H1 (cell line): Measurements from ENCODE around the gene DYRK1A. TPM values are rescaled to one million over a fixed set of nuclear protein-coding genes. Genes with fewer than 3 reads are reported as not detected.

ENCODE experiments used
- CTCF ChIA-PET: fragments of 300-600 bp; sonication (Branson Sonifier 250); formaldehyde crosslinking; loops from one replicate; lab custom pipeline; 2021; ENCODE audit not compliant: partially characterized antibody; lab: Charles Lee
- POLR2A ChIA-PET: fragments of 300-600 bp; sonication (Branson Sonifier 250); formaldehyde crosslinking; loops from one replicate; lab custom pipeline; 2021; ENCODE audit warnings: inconsistent platforms; ENCODE audit not compliant: partially characterized antibody; lab: Charles Lee
- DNase-seq, 2 experiments: peaks; one replicate each; pipeline versions ENCODE4 v3.0.0 to v3.0.0-alpha.2; 2010 to 2022; ENCODE audit warnings: low spot score in 2 of 2, low read depth in 1 of 2, mixed read lengths in 1 of 2
- FAIRE-seq: peaks from 2 replicates; lab custom pipeline; 2011; peaks lifted over from hg19 to GRCh38; lab: Jason Lieb, UNC
- H2AFZ ChIP-seq: 2 replicates; pipeline ENCODE4 v1.8.1; 2012; ENCODE audit warnings: low read length, inconsistent platforms
- H2AK5ac ChIP-seq: 2 replicates; pipeline ENCODE4 v1.6.1; 2013; ENCODE audit warnings: low read depth, low read length
- H2BK120ac ChIP-seq: replicated peaks from 2 replicates; pipeline ENCODE3; 2013; ENCODE audit warnings: low read depth, low read length, inconsistent platforms
- H2BK12ac ChIP-seq: 2 replicates; pipeline ENCODE4 v1.6.1; 2013; ENCODE audit warnings: low read depth, low read length
- H2BK15ac ChIP-seq: 2 replicates; pipeline ENCODE4 v1.6.1; 2013; ENCODE audit warnings: low read length
- H2BK20ac ChIP-seq: 2 replicates; pipeline ENCODE4 v1.6.1; 2013; ENCODE audit warnings: low read length
- H2BK5ac ChIP-seq: 2 replicates; pipeline ENCODE4 v1.6.1; 2013; ENCODE audit warnings: low read depth, low read length
- H3K14ac ChIP-seq: 2 replicates; pipeline ENCODE4 v1.6.1; 2013; ENCODE audit warnings: inconsistent platforms; ENCODE audit not compliant: insufficient read length
- H3K18ac ChIP-seq: 2 replicates; pipeline ENCODE4 v1.6.1; 2013; ENCODE audit warnings: low read length; ENCODE audit errors: extremely low read depth
- H3K23ac ChIP-seq: 2 replicates; pipeline ENCODE4 v1.6.1; 2013; ENCODE audit warnings: inconsistent platforms; ENCODE audit not compliant: insufficient read length
- H3K23me2 ChIP-seq: 2 replicates; pipeline ENCODE4 v1.6.1; 2013; ENCODE audit warnings: low read depth, low read length
- H3K27ac ChIP-seq: 2 replicates; pipeline ENCODE4 v1.6.1; 2011; ENCODE audit warnings: low read depth, low read length, inconsistent platforms
- H3K27me3 ChIP-seq, 4 experiments: replicated peaks in 1 of 4; 1 replicate in 1 of 4; 2 replicates in 3 of 4; pipeline versions ENCODE4 v1.6.1 to v1.8.1; 2011 to 2013; ENCODE audit warnings: low read length in 3 of 4, mild to moderate bottlenecking in 3 of 4, inconsistent platforms in 2 of 4, mixed read lengths in 2 of 4, moderate library complexity in 1 of 4; ENCODE audit not compliant: control insufficient read depth in 3 of 4, insufficient read depth in 3 of 4; ENCODE audit errors: extremely low read depth in 1 of 4
- H3K36me3 ChIP-seq, 4 experiments: 2 replicates each; pipeline versions ENCODE4 v1.6.1 to v1.8.1; 2011 to 2013; ENCODE audit warnings: mild to moderate bottlenecking in 4 of 4, low read length in 3 of 4, moderate library complexity in 2 of 4, control low read depth in 1 of 4, inconsistent platforms in 1 of 4; ENCODE audit not compliant: insufficient read depth in 4 of 4, control insufficient read depth in 2 of 4
- H3K4ac ChIP-seq: replicated peaks from 2 replicates; pipeline ENCODE3; 2013; ENCODE audit warnings: low read length, low read depth, mixed read lengths, inconsistent platforms; ENCODE audit not compliant: insufficient read length
- H3K4me1 ChIP-seq, 4 experiments: replicated peaks in 1 of 4; 1 replicate in 1 of 4; 2 replicates in 3 of 4; pipeline versions ENCODE4 v1.6.1 to v1.8.1; 2011 to 2013; ENCODE audit warnings: low read length in 3 of 4, inconsistent platforms in 2 of 4, mixed read lengths in 1 of 4; ENCODE audit not compliant: insufficient read depth in 4 of 4, control insufficient read depth in 3 of 4
- H3K4me2 ChIP-seq, 2 experiments: 2 replicates each; pipeline versions ENCODE4 v1.6.1 to v1.8.1; 2011 to 2013; ENCODE audit warnings: low read depth in 2 of 2, low read length in 2 of 2, control low read depth in 1 of 2, inconsistent platforms in 1 of 2, mild to moderate bottlenecking in 1 of 2; ENCODE audit not compliant: insufficient read depth in 1 of 2
- H3K4me3 ChIP-seq, 4 experiments: fragments of 200-600, 300-600 bp in 1 of 4; sonication (generic), shearing (Covaris generic), sonication (Bioruptor Twin) in 1 of 4; 2 replicates each; pipeline versions ENCODE4 v1.5.1 to v1.8.1; 2011 to 2016; ENCODE audit warnings: low read length in 4 of 4, low read depth in 3 of 4, control low read depth in 2 of 4, inconsistent platforms in 2 of 4, mild to moderate bottlenecking in 2 of 4, mixed read lengths in 1 of 4, moderate library complexity in 1 of 4; ENCODE audit not compliant: insufficient read depth in 2 of 4; ENCODE audit errors: extremely low read depth in 1 of 4
- H3K56ac ChIP-seq: replicated peaks from 2 replicates; pipeline ENCODE3; 2013; ENCODE audit warnings: low read depth, mild to moderate bottlenecking, mixed read lengths, low read length, inconsistent platforms; ENCODE audit not compliant: insufficient read length
- H3K79me1 ChIP-seq: 2 replicates; pipeline ENCODE4 v1.6.1; 2013; ENCODE audit warnings: low read depth, low read length, control low read depth
- H3K79me2 ChIP-seq, 2 experiments: 2 replicates each; pipeline versions ENCODE4 v1.6.1 to v1.8.1; 2012 to 2013; ENCODE audit warnings: low read length in 2 of 2, mild to moderate bottlenecking in 2 of 2, inconsistent platforms in 1 of 2; ENCODE audit not compliant: insufficient read depth in 2 of 2, control insufficient read depth in 1 of 2
- H3K9ac ChIP-seq, 4 experiments: replicated peaks in 1 of 4; 1 replicate in 1 of 4; 2 replicates in 3 of 4; pipeline versions ENCODE4 v1.6.1 to v1.8.1; 2011 to 2013; ENCODE audit warnings: low read depth in 3 of 4, low read length in 3 of 4, control low read depth in 2 of 4, mild to moderate bottlenecking in 2 of 4, moderate library complexity in 2 of 4, inconsistent platforms in 1 of 4; ENCODE audit errors: extremely low read depth in 1 of 4
- H3K9me3 ChIP-seq, 2 experiments: 2 replicates each; pipeline versions ENCODE4 v1.6.1 to v1.8.1; 2012 to 2013; ENCODE audit warnings: mild to moderate bottlenecking in 2 of 2, moderate library complexity in 2 of 2, control low read depth in 1 of 2, inconsistent platforms in 1 of 2, low read depth in 1 of 2, low read length in 1 of 2, mixed read lengths in 1 of 2; ENCODE audit not compliant: insufficient read depth in 2 of 2
- H4K20me1 ChIP-seq, 2 experiments: replicated peaks in 1 of 2; 2 replicates each; pipeline versions ENCODE3 to v1.8.1; 2011 to 2013; ENCODE audit warnings: inconsistent platforms in 2 of 2, low read length in 2 of 2, mild to moderate bottlenecking in 1 of 2; ENCODE audit not compliant: insufficient read depth in 2 of 2, control insufficient read depth in 1 of 2
- H4K5ac ChIP-seq: 2 replicates; pipeline ENCODE4 v1.6.1; 2013; ENCODE audit warnings: low read length, low read depth, mixed read lengths, inconsistent platforms; ENCODE audit not compliant: insufficient read length
- H4K8ac ChIP-seq: 2 replicates; pipeline ENCODE4 v1.8.0; 2013; ENCODE audit warnings: mild to moderate bottlenecking, moderate library complexity, low read length, inconsistent platforms; ENCODE audit not compliant: insufficient read depth; ENCODE audit errors: extremely low read depth
- H4K91ac ChIP-seq: replicated peaks from 2 replicates; pipeline ENCODE3; 2013; ENCODE audit warnings: low read length, mixed read lengths, inconsistent platforms; ENCODE audit not compliant: insufficient read length
- BRCA1 ChIP-seq: IDR thresholded peaks from 2 replicates; pipeline ENCODE4 v1.6.1; 2012; ENCODE audit warnings: low read depth, low read length, improper control_type of control experiment
- JUN ChIP-seq: IDR thresholded peaks from 2 replicates; pipeline ENCODE4 v1.6.1; 2011; ENCODE audit warnings: low read depth, mild to moderate bottlenecking, improper control_type of control experiment, low read length
- SUZ12 ChIP-seq: fragments of 200-600 bp; sonication (generic); IDR thresholded peaks from 2 replicates; pipeline ENCODE4 v1.6.1; 2012; ENCODE audit warnings: mild to moderate bottlenecking, inconsistent platforms, low read length, moderate library complexity, mixed read lengths
- WGBS, 2 experiments: shearing (Covaris generic) in 1 of 2; methylation state at CpG; one replicate each; pipeline versions ENCODE4 v1.1.6 to v1.1.7; 2013 to 2015; ENCODE audit warnings: low lambda C conversion rate in 2 of 2, mixed read lengths in 2 of 2, inconsistent platforms in 1 of 2, low coverage in 1 of 2, missing lambda C conversion rate in 1 of 2; ENCODE audit not compliant: insufficient replicate concordance in 2 of 2, insufficient coverage in 1 of 2, insufficient read length in 1 of 2; ENCODE audit errors: extremely low coverage in 1 of 2, missing lambda C conversion rate in 1 of 2; 5-methylcytosine and 5-hydroxymethylcytosine counted together
- polyA plus RNA-seq, 7 experiments: library from polyadenylated mRNA; depleted of rRNA in 3 of 7; stranded (reverse) in 5 of 7; unstranded in 2 of 7; fragments of >200 nt in 5 of 7; fragments of 200-250 nt in 2 of 7; gene quantifications; 1 replicate in 5 of 7; 2 replicates in 1 of 7; 4 replicates in 1 of 7; pipeline versions ENCODE4 v1.2.1 to v1.2.3, GENCODE V29; 2011 to 2013; ENCODE audit warnings: missing spikeins in 2 of 7, mixed read lengths in 2 of 7
- total RNA-seq: library from RNA; stranded (reverse); fragmentation: NEBNext Ultra II Directional; extraction: Animal tissue kit (Norgen Biotek cat#: 25700); gene quantifications from 2 replicates; pipeline ENCODE4 v1.2.1, GENCODE V29; 2021

Gene DYRK1A
- total and polyA plus RNA-seq, 2 of the 8 experiments (the other 6 are each of a cell fraction or from before 2014, with no cell fraction given): 61.1 to 62.2 TPM

GRCh38 chr21:37566790-37567615, 200.4 kb downstream of the DYRK1A start:
- H3K23me2 ChIP-seq: peaks cover 5% of the 10 kb centered on the region; the same call in 1 of the 2 replicates
- H4K20me1 ChIP-seq: no peaks in the 10 kb centered on the region
- no peak overlapping the region for H3K4ac ChIP-seq
- 87% methylated on average over 14 of the region's 14 CpGs; no CpG with 5 or more reads in 1 of the 2 experiments for WGBS, 2 experiments
- no peak overlapping the region for H3K56ac ChIP-seq
- no peak for DNase-seq
- no peak overlapping the region for H3K23ac ChIP-seq
- H4K5ac ChIP-seq: no peak overlapping the region
- no peak overlapping the region for H3K9ac ChIP-seq
- no peak overlapping the region for H3K4me3 ChIP-seq
- H2BK20ac ChIP-seq: no peak overlapping the region
- no peaks in the 10 kb centered on the region for H3K79me1 ChIP-seq
- H2AK5ac ChIP-seq: no peak overlapping the region
- no peak overlapping the region for H3K14ac ChIP-seq
- POLR2A ChIA-PET: no interaction called here
- no peak for TF ChIP-seq SUZ12
- no peak for TF ChIP-seq JUN
- no peak for TF ChIP-seq BRCA1
- CTCF ChIA-PET: interaction anchor here (0.6 to 2.3 kb wide), 3 partner anchors 15 to 133 kb away, joined by 3 to 7 read pairs (median 3); no protein-coding TSS in a partner anchor
- H2BK12ac ChIP-seq: peak overlapping the region; percentile 28; the same call in 1 of the 2 replicates
- H3K18ac ChIP-seq: no peak overlapping the region
- no peak overlapping the region for H4K8ac ChIP-seq
- H2AFZ ChIP-seq: no peak overlapping the region
- H3K4me1 ChIP-seq: peaks cover 4 to 16% (median 12%) of the 10 kb centered on the region in 4 experiments
- H3K4me2 ChIP-seq: no peak overlapping the region
- H3K36me3 ChIP-seq: no peaks in the 10 kb centered on the region
- H3K27me3 ChIP-seq: peaks cover 0 to 7% (median 3%) of the 10 kb centered on the region in 4 experiments; a peak in 5 of 7 replicates
- H4K91ac ChIP-seq: no peak overlapping the region
- H3K79me2 ChIP-seq: no peaks in the 10 kb centered on the region
- H3K27ac ChIP-seq: no peak overlapping the region
- H2BK120ac ChIP-seq: no peak overlapping the region
- H2BK15ac ChIP-seq: peak overlapping the region; percentile 8; the same call in 1 of the 2 replicates
- no peak for FAIRE-seq
- no peak overlapping the region for H2BK5ac ChIP-seq
- peaks cover 0 to 9% of the 10 kb centered on the region in 2 experiments; a peak in 1 of 4 replicates for H3K9me3 ChIP-seq
